ENCODE data around the gene ACO2. TPM values are rescaled to one million over a fixed set of nuclear protein-coding genes. Genes with fewer than 3 reads are reported as not detected.

The ACO2 gene
- total RNA-seq, 2 experiments from 2014 or later, result 69.5 to 71.9 TPM

GRCh38 chr22:41534219-41534618, 65.3 kb downstream of the ACO2 start:
- Mint-ChIP-seq H3K4me3 (no peak overlapping the region), H3K9me3 (no peaks in the 10 kb centered on the region), H3K27me3 (no peaks in the 10 kb centered on the region), H3K36me3 (ENCODE audit: low read depth) (peaks cover 26% of the 10 kb centered on the region), H3K27ac (no peak overlapping the region), H3K4me1 (ENCODE audit: low read depth) (peaks cover 5% of the 10 kb centered on the region)
- DNase-seq (no peak), ATAC-seq (ENCODE audit: poor library complexity) (no peak)
- Histone ChIP-seq H3K27ac (ENCODE audit: low read depth in 1 of 2, low read length in 2 of 2) (no peak overlapping the region), H3K4me3 (ENCODE audit: low read length) (no peak overlapping the region), H3K9me3 (ENCODE audit: control insufficient read depth in 1 of 2, insufficient read depth in 1 of 2, low read length in 2 of 2) (no peaks in the 10 kb centered on the region), H3K36me3 (ENCODE audit: insufficient read depth, low read length) (peaks cover 49% of the 10 kb centered on the region), H3K27me3 (ENCODE audit: control insufficient read depth in 1 of 2, insufficient read depth in 2 of 2, low read length in 2 of 2) (no peaks in the 10 kb centered on the region), H3K4me1 (ENCODE audit: insufficient read depth, low read length) (peaks cover 9% of the 10 kb centered on the region)
- ChIA-PET CTCF (no interaction called here), POLR2A (no interaction called here)
- TF ChIP-seq, protein P1, sequence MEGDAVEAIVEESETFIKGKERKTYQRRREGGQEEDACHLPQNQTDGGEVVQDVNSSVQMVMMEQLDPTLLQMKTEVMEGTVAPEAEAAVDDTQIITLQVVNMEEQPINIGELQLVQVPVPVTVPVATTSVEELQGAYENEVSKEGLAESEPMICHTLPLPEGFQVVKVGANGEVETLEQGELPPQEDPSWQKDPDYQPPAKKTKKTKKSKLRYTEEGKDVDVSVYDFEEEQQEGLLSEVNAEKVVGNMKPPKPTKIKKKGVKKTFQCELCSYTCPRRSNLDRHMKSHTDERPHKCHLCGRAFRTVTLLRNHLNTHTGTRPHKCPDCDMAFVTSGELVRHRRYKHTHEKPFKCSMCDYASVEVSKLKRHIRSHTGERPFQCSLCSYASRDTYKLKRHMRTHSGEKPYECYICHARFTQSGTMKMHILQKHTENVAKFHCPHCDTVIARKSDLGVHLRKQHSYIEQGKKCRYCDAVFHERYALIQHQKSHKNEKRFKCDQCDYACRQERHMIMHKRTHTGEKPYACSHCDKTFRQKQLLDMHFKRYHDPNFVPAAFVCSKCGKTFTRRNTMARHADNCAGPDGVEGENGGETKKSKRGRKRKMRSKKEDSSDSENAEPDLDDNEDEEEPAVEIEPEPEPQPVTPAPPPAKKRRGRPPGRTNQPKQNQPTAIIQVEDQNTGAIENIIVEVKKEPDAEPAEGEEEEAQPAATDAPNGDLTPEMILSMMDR (IDR thresholded peaks at IDR 0.05), result no peak
- intact Hi-C loops (cut with DNase I, micrococcal nuclease), result no loop called here

- DNase-seq (no peak), ATAC-seq (ENCODE audit: poor library complexity) (no peak)
- no peaks in the 10 kb centered on the region for H3K27me3 Mint-ChIP-seq
- H3K4me1 Mint-ChIP-seq (ENCODE audit: low read depth), result peaks cover 5% of the 10 kb centered on the region
- TF ChIP-seq, protein P1 (IDR thresholded peaks at IDR 0.05), result no peak
- intact Hi-C loops (cut with DNase I, micrococcal nuclease), result no loop called here
- H3K9me3 Mint-ChIP-seq, result no peaks in the 10 kb centered on the region
- H3K27ac Mint-ChIP-seq, result peak overlapping the region; percentile 57
- ChIA-PET POLR2A (no interaction called here), CTCF (interaction anchor here (1.2 kb wide), 1 partner anchor 8 kb away, joined by 3 read pairs; no protein-coding TSS in a partner anchor)
- H3K36me3 Mint-ChIP-seq (ENCODE audit: low read depth), result peaks cover 28% of the 10 kb centered on the region
- H3K27ac ChIP-seq (ENCODE audit: low read depth in 1 of 2, low read length in 2 of 2), result no peak overlapping the region
- no peaks in the 10 kb centered on the region for H3K27me3 ChIP-seq (ENCODE audit: control insufficient read depth in 1 of 2, insufficient read depth in 2 of 2, low read length in 2 of 2)
- no peak overlapping the region for H3K4me3 Mint-ChIP-seq
- no peaks in the 10 kb centered on the region for H3K9me3 ChIP-seq (ENCODE audit: control insufficient read depth in 1 of 2, insufficient read depth in 1 of 2, low read length in 2 of 2)
- peaks cover 44% of the 10 kb centered on the region for H3K36me3 ChIP-seq (ENCODE audit: insufficient read depth, low read length)
- H3K4me1 ChIP-seq (ENCODE audit: insufficient read depth, low read length), result peaks cover 9% of the 10 kb centered on the region
- no peak overlapping the region for H3K4me3 ChIP-seq (ENCODE audit: low read length)
Measured at GRCh38 chr22:41535244-41535643, 66.3 kb downstream of the ACO2 start.

DNA sequence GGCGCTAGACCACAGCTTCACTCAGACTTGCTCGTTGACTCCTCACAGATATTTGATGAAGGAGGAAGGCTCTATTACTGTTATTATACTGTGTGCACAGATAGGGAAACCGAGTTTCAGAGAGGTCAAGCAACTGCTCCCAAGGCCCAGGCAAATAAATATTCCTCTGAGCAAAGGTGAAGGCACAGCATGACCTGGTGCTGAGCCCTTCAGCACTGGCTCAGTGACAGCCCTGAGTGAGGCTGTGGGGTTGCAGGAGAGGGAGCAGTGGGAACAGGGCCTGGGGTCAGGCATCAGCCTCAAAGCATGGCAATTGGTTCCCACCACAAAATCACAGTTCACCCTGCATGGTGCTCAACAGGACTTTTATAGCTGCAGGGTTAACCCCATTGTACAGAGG, 68.3 kb downstream of the ACO2 start:
- no peak overlapping the region for H3K4me3 ChIP-seq (ENCODE audit: low read length)
- intact Hi-C loops (cut with DNase I, micrococcal nuclease), result no loop called here
- no peak for ATAC-seq (ENCODE audit: poor library complexity)
- H3K9me3 Mint-ChIP-seq, result no peaks in the 10 kb centered on the region
- peaks cover 30% of the 10 kb centered on the region for H3K36me3 ChIP-seq (ENCODE audit: insufficient read depth, low read length)
- peaks cover 16% of the 10 kb centered on the region for H3K4me1 Mint-ChIP-seq (ENCODE audit: low read depth)
- peaks cover 10% of the 10 kb centered on the region for H3K4me1 ChIP-seq (ENCODE audit: insufficient read depth, low read length)
- H3K4me3 Mint-ChIP-seq, result no peak overlapping the region
- no peak overlapping the region for H3K27ac ChIP-seq (ENCODE audit: low read depth in 1 of 2, low read length in 2 of 2)
- H3K27me3 ChIP-seq (ENCODE audit: control insufficient read depth in 1 of 2, insufficient read depth in 2 of 2, low read length in 2 of 2), result no peaks in the 10 kb centered on the region
- POLR2A ChIA-PET, result no interaction called here
- CTCF ChIA-PET, result no interaction called here
- peaks cover 26% of the 10 kb centered on the region for H3K36me3 Mint-ChIP-seq (ENCODE audit: low read depth)
- DNase-seq, result no peak
- H3K9me3 ChIP-seq (ENCODE audit: control insufficient read depth in 1 of 2, insufficient read depth in 1 of 2, low read length in 2 of 2), result no peaks in the 10 kb centered on the region
- H3K27me3 Mint-ChIP-seq, result no peaks in the 10 kb centered on the region
- no peak overlapping the region for H3K27ac Mint-ChIP-seq
- TF ChIP-seq, protein P1 (IDR thresholded peaks at IDR 0.05), result no peak

All from CD4-positive, alpha-beta T cell (primary cell).